Mesenteric fat pad (tissue), 1 donor: ENCODE measurements around the gene XPNPEP1. TPM values are rescaled to one million over a fixed set of nuclear protein-coding genes. Genes with fewer than 3 reads are reported as not detected.
A peak's percentile ranks its signal among the peaks of the same experiment; 100 is the strongest.

Experiments used
- DNase-seq: peaks from one replicate; pipeline ENCODE4 v3.0.0-alpha.2; 2020; ENCODE audit warnings: low spot score
- long read RNA-seq: library from polyadenylated mRNA; unstranded; transcript quantifications from one replicate; pipeline ENCODE4 v2.0.0, GENCODE V29; 2020
- total RNA-seq: library from RNA; stranded (reverse); fragmentation: NEBNext Ultra II Directional; extraction: Animal tissue kit (Norgen Biotek cat#: 25700); gene quantifications from one replicate; pipeline ENCODE4 v1.2.1, GENCODE V29; 2021
- donor health status: DM: yes; HTN: yes; CAD: no.

XPNPEP1 gene
- 68.7 TPM for total RNA-seq
- long read RNA-seq, transcript XPNPEP1-201 (20 exons, 2,467 nt): minor isoform, 6 of 175 reads
- long read RNA-seq, transcript XPNPEP1-218 (21 exons, 2,539 nt): major isoform, 102 of 175 reads
- long read RNA-seq, partial matches to known transcripts: 29 of 175 reads
- long read RNA-seq, other reads (novel, unspliced or antisense): 36 of 175 reads

DNA sequence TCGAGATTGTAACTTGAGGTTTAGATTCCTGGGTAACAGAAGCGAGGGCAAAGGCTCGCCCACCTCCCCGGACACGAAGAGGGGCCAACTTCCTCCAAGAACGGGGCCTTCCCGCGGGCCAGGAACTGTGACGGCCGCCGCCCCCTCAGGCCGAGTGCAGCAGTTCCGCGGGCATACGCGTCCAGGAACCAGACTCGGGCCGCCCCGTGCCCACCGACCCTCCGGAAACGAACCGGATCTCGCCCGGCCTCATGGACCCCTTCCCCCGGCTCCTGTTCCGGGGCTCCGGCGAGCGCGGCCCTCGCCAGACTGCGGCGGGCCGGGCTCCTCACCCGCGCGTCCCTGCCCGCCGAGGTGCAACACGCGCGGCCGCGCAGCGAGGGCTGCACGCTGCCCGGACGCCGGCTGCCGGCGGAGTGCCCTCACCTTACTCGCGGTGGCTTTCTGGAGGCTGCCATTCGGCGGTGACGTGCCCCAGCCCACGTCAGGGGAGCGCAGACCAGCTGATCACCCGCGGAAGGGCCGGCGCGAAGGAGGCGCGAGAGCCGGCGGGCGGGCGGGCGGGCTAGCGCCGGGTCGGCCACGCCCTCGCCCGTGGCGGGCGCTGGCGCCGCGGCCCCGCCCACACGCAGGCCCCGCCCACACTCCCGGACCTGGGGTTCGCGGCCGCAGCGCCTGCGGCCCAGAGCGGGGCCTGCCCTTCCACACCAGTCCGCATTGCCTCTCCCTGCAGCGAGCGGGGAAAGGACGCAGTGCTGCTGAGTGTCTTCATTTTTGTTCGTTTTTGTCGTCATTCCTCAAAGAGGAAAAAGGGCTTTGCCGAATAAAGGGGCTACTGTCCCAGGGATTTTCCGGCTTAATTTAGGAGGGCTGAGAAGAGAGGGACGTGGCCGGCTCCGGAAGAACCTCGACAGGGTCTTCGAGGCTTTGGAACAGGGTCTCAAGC, at the start of gene XPNPEP1:
Gene XPNPEP1 (minus strand): TSS at position 536 of the 946 bp plus-strand sequence. CDS start 78 bp downstream, at position 458.
- DNase-seq: peak; percentile 97

DNA sequence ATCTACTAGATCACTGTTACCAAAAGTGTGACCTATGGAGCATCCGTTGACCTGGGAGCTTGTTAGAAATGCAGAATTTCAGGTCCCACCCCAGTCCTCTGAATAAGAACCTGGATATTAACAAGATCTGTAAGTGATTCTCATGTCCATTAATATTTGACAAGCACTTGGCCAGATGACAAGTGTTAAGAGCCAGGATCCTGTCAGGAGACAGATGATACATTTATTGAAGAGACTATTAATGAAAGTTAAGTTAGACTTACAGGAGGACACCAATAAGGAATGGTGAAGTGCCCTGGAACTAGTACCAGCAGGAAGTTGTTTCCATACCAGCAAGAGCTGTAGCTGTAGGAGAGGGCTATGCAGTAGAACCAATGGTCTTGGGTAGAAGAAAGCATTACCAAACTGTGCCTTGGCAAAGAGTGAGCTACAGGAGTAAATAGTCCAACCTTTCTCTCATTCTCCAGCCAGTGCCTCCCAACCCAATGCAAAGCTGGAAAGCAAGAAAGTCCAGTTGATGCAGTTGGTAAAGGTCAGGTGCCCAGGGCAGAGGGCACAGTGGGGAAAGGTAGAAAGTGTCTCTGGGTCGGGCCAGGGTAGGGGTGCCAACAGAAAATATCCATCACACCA, 49.2 kb upstream of the XPNPEP1 start:
- DNase-seq: no peak

GRCh38 chr10:109971634-109972033, 48.3 kb upstream of the XPNPEP1 start:
- no peak for DNase-seq

- no peak for DNase-seq
Observed at GRCh38 chr10:109969760-109970346, 46.5 kb upstream of the XPNPEP1 start.

DNA sequence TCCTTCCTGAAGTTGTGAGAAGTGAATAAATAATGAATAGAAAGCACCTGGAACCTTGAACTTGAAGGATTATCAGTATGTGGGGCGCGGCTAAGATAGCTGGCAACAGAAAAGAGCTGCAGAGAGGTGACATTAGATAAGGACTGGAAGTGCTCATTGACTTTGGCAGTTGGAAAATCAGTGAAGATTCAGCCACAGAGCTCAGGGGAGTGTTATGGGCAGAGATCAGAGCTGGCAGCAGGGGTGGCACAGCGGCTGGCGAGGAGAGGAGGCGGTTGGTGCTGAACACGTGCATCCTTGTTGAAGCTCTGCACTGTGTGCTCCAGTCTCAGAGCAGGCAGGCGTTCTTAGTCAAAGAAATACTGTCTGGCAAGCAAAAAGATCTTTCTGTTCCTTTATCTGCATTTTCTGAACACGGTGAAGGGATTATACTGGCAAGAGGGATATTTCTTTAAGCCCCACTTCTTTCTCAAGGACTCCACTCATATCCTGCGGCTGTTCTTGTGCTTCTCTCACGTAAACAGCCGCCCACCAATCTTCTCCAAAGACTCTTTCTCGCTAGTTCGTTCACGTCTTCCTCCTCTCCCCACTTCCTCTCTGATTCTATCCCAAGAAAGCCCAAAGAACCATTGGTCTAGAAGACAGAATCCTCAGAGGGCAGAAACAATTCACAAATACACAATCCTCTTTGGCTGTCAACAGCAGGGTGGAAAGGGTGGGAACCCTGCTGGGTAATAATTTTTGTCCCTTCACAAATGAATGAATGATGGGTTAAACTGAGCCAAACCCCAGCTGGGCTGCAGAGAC, 45.8 kb upstream of the XPNPEP1 start:
- no peak for DNase-seq

DNA sequence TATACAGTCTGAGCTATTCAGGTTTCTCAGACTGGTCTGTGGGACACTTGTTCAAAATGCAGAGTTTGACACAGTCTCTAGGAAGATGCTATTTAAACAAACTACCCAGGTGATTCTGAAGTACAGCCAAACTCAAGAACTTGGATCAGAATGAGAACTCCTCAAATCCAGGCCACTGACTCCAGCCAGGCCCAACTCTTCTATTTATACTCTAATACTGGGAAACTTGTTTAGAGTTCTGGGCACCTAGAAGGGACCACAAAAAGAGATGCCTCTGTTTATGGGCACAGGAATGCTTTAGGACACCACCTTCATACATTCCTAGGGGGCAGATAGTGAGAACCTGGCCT, 44.4 kb upstream of the XPNPEP1 start:
- DNase-seq: no peak

DNA sequence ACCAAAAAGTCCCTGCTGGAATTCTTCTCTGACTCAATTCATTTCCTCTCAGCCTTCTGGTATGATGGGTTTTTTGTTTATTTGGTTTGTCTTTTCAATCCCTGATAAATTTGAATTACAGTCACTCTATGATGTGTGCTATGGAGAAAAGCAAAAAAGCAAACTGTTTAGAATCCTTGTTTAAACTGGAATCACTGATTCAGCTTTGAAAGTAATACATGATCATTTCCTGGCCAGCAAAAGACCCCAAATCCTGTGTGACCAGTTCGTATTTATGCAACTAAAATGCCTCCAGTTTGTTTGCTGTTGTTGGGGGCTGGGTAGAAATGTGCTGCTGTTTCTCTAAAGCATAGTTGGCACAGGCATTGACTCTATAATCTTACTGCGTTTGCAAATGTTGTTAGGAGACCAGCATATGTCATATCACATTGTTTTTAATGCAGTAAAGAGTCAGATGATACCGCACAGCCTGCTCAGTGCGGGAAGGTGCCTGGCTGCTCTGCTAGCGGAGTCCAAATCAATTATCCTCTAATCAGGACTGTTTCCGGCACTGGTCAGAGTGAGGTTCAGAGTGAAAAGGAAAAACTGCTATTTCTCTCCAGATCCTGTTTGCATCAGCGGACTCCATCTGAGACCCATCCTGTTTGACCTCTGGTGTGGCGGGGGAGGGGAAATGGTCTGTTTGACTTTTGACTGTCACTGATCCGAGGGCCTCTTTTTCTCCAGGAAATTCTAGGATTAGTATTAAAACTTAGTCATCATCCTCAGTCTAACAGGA, 43.8 kb upstream of the XPNPEP1 start:
- no peak for DNase-seq

GRCh38 chr10:109964318-109964717, 41.0 kb upstream of the XPNPEP1 start:
- DNase-seq: no peak

DNA sequence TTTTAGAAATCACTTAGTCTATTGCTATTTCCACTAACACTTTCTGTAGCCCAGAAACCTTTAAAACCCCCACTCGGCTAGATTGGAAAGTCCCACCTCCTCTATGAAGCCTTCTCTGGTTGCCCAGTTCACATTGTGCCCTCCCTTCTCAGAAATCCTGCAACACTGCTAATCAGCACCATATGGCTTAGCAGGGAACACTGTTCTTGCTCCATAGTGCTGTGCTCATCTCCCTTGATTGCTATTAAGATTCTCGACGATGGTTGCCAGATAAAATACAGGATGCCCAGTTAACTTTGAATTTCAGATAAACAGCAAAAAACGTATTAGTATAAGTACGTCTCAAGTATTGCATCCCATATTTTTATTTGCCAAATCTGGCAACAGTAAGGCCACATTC, 40.1 kb upstream of the XPNPEP1 start:
- DNase-seq: no peak

- no peak for DNase-seq
Observed at GRCh38 chr10:109962247-109962646, 38.9 kb upstream of the XPNPEP1 start.

DNA sequence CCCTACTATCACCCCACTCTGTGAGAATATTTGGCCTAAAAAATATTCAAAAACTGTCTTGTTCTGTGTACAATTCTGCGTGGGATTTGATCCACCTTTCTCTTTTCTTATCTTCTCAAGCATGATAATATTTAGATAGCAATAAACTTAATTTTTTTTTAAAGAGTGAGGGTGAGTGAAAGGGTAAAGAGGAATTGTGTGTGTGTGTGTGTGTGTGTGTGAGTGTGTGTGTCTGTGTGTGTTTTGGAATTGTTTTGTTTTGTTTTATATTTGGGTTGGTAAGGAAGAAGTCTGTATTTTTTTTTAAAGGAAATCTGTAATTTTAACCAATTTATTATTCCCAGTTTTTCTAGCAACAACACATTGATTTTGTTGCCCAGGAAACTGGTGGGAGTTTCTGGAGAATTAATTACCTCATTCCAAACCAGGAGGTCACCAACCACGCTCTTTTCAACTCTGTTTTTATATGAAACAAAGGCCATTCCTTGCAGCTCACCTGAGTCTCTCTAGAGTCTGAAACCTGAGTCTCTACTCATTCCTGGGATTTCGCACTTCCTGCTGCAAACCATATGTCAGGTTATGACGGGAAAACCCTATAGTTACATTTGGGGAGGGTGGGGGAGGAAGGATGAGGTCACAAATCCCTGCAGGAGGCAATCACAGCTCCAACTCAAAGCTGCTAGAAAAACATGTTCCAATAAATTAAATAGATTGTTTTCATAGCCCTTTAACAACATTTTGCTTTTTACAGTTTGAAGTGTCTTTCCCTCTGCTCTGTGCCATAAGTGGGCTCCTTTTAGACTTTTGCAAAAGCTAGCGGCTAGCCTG, 38.1 kb upstream of the XPNPEP1 start:
- DNase-seq: no peak

- no peak for DNase-seq
Observed at GRCh38 chr10:109960682-109961081, 37.4 kb upstream of the XPNPEP1 start.

DNA sequence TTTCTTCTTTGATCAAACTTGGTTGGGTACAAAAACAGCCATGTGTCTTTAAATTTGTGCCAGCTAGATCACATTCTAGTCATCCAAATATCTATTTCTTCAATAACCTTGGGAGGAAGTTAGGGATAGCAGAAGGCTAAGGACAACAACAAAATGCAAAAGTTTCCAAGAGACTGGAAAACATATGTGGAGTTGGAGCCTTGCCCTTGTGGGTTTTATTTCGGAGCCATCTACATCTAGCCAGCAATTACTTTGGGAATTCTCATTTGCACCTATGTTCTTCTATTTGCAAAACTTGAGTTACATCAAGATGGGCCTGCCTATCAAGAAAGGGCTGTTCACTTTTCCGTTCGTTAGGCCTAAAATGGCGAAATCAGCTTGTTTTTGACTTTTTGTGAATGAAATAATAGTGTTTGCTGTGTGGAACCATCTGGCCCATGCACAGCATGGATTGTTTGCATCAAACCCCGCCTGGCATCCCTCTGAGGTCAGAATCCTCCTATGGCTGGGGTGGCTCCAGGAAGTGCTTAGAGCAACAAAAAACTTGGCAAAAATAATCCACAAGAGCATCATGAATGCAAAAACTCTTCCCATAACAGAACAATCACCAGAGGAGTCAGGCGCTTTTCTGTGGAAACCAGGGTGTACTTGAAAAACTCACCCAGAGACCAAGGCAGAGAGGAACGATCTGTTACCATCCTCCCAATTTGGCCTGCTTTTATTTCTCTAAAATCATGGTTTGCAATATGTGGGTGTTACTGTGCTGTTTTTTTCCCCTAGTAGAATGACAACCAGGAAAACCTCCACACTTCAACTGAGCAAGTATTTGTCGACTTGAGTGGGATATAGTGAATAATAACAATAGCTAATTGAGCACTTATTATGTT, 36.2 kb upstream of the XPNPEP1 start:
- no peak for DNase-seq

DNA sequence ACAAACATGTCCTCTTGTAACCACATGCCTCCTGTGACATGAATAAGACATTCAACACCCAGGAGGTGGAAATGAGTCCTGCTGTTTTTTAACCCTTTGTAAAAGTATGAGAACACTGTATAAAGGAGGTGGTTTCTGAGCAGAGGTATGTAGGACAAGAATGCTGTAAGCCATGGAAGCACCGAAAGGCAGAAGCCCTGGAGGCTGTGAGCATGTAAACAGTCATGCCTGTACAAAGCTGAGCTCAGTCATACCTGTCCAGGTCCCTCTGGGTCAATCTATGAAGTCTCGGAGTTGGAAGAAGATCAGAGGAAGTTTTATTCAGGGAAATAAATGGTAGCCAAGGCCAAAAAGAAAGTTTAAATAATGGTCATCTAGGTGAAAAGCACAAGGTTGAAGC, 34.7 kb upstream of the XPNPEP1 start:
- no peak for DNase-seq

DNA sequence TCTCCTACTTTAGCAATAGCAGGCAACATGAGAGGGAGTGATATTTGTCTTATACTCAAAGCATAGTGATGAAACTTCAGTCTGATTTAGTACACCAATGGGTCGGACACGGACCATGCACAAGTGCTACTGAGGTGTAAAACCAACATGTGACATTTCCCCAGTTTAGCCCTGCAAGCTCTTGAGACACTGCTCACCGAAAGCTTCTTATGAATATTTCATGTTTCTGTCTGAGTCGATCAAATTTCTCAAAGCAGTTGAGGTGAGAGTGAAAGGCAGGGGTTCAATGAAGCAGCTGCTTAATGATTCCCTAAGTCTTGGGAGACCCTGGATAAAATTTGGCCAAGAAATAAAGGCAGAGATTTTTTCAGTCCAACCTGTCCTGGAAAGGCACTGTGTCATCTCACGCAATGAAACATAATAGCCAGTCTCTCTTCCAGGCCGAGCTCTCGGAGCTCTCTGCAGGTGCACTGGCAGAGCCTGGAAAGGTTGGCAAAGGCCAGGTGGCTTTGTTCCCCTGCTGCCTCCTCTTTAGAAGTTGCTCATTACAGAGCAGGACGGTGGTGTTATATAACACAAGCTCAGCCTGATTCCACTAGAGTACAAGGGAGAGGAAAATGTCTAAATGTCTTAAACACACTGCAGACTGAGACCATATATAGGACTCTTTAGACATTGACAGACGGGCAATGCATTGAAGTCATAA, 33.9 kb upstream of the XPNPEP1 start:
- DNase-seq: no peak

DNA sequence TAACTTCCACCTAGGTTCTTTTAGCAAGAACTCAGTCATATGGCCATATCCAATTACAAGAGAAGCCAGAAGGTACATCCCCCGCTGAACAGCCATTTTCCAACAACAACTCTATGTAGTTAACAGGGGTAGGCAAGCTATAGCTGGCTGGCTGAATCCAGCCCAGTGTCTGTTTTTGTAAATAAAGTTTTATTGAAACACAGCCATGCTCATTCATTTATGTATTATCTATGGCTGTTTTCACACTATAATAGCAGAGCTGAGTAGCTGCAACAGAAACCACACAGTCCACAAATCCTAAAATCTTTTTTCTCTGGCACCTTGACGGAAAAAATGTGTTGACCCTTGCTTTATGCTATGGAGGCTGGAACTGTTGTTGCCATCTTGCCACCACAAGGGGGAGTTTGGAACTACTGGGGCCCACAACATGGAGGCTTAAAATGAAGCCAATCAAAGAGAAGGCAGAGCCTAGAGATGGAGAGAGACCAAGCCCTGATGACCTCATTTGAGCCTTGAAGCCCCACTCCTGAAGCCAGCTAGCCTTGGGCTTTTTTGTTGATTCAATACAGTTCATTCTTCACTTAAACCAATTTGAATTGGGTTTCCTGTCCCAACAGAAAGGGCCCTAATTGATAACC, 33.3 kb upstream of the XPNPEP1 start:
- DNase-seq: no peak

GRCh38 chr10:109953766-109954165, 30.5 kb upstream of the XPNPEP1 start:
- no peak for DNase-seq
